Inflammatory macrophage (primary cell): ENCODE data around the gene DOK1.

Experiments
- DNase-seq, 2 donors: peaks; one replicate each; pipeline ENCODE4 v3.0.0-alpha.2; 2020 to 2022

DOK1 gene

GRCh38 chr2:74603282-74604000, 48.9 kb downstream of the DOK1 start:
- no peak for DNase-seq

- DNase-seq: no peak
Measured at GRCh38 chr2:74606927-74607326, 52.4 kb downstream of the DOK1 start.
